ENCODE results near the gene MRPS22.

DNA sequence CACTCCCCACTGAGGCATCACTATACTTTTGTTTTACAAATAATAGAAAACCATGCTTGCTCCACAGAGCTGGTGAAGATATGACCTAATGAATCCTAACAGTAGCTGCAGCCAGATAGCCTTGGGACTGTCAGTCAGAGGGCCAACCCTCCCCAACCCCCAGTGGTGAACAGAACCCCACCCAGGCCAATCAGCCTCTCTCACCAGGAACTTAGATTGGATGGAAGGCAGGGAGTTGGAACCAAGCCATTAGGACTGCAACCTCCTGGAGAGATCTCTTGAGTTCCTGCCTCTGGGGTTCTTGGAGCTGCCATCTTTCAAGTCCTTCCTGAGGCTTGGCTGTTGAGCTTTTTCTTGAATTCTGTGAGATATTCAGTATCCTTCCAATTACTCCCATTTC, 3.0 kb upstream of the MRPS22 start:
- TF ChIP-seq BHLHE40 (IDR thresholded peaks at IDR 0.05; ENCODE audit: borderline replicate concordance) (no peak), ELF4 (IDR thresholded peaks at IDR 0.05) (no peak), LEF1 (IDR thresholded peaks at IDR 0.05; ENCODE audit: borderline replicate concordance) (no peak), CTBP1 (IDR thresholded peaks at IDR 0.05; ENCODE audit: borderline replicate concordance) (no peak), SUZ12 (IDR thresholded peaks at IDR 0.05) (no peak), ARNT (IDR thresholded peaks at IDR 0.05) (no peak)

Measured in HEK293T (cell line).